Ovary (tissue), 9 donors: ENCODE measurements around the gene TMEM54. TPM values are rescaled to one million over a fixed set of nuclear protein-coding genes. Genes with fewer than 3 reads are reported as not detected.

Experiments
- DNase-seq, 5 donors: peaks; one replicate each; pipeline ENCODE4 v3.0.0-alpha.2; 2019 to 2020
- H3K27ac ChIP-seq, 2 donors: fragments of 200-600 bp; one replicate each; pipeline versions ENCODE4 v1.5.1 to v1.8.0; 2019 to 2022
- H3K27me3 ChIP-seq: fragments of 200-600 bp; one replicate; pipeline ENCODE4 v1.8.0; 2022
- H3K36me3 ChIP-seq: fragments of 200-600 bp; sonication (generic); one replicate; pipeline ENCODE4 v1.5.1; 2019
- H3K4me1 ChIP-seq: one replicate; pipeline ENCODE4 v1.8.1; 2013; ENCODE audit warnings: mild to moderate bottlenecking, moderate library complexity; ENCODE audit not compliant: insufficient read depth
- H3K4me3 ChIP-seq: fragments of 200-600 bp; sonication (generic); one replicate; pipeline ENCODE4 v1.5.1; 2017
- H3K9me3 ChIP-seq, 2 donors: fragments of 200-600 bp in 1 of 2; sonication (generic) in 1 of 2; one replicate each; pipeline versions ENCODE4 v1.5.1 to v1.8.1; 2013 to 2019; ENCODE audit warnings: mild to moderate bottlenecking in 1 of 2, moderate library complexity in 1 of 2
- EP300 ChIP-seq: sonication (generic); formaldehyde crosslinking; IDR thresholded peaks from one replicate; pipeline ENCODE4 v1.6.1; 2017; ENCODE audit warnings: antibody characterized with exemption
- POLR2A ChIP-seq: fragments of 450-650 bp; IDR thresholded peaks from one replicate; pipeline ENCODE4 v1.6.1; 2017; ENCODE audit warnings: antibody characterized with exemption, mild to moderate bottlenecking, moderate library complexity
- WGBS, 3 donors: extraction: QIAGEN DNeasy Blood & Tissue Kit in 1 of 3; methylation state at CpG; one replicate each; pipeline versions ENCODE4 v1.1.5 to v1.1.7; 2013 to 2017; 5-methylcytosine and 5-hydroxymethylcytosine counted together
- intact Hi-C, 4 donors: fragments of 100-400 bp; cut with DNase I; formaldehyde crosslinking; loops; one replicate each; pipeline versions ENCODE4 v1.11.0 to v1.15.1; 2022 to 2023
- polyA plus RNA-seq, 2 donors: library from polyadenylated mRNA; stranded (reverse); fragments of 200-250 nt in 1 of 2; fragments of 350-450 nt in 1 of 2; fragmentation: Illumina TruSeq in 1 of 2; extraction: RNeasy Lipid Tissue Mini Kit (QIAGEN cat#74804) in 1 of 2; gene quantifications; one replicate each; pipeline ENCODE4 v1.2.3, GENCODE V29; 2013 to 2014
- total RNA-seq, 7 donors: library from RNA; depleted of rRNA in 2 of 7; stranded (reverse); fragments of >200 nt in 2 of 7; fragmentation: NEBNext Ultra II Directional in 3 of 7; extraction: Animal tissue kit (Norgen Biotek cat#: 25700) in 3 of 7; gene quantifications; one replicate each; pipeline versions ENCODE4 v1.1.0 to v1.2.4, GENCODE V29; 2016 to 2023
- TF ChIP-seq, protein P1 (sequence below), 3 donors: fragments of 450-650 bp in 2 of 3; fragments of 200-600 bp in 1 of 3; IDR thresholded peaks; one replicate each; pipeline versions ENCODE4 v1.5.1 to v1.8.0; 2016 to 2022; ENCODE audit warnings: antibody characterized with exemption in 3 of 3, mild to moderate bottlenecking in 1 of 3
- donor health status: DM: no; HTN: no; CAD: no; lungs with moderate emphysema.
- donor health status: DM: no; HTN: no; CAD: no.
- donor health status: Bipolar disorder and iron deficiency.
- donor health status: DM: yes; HTN: yes; CAD: no.
- donor health status: DM: no; HTN: no; CAD: no.
- donor health status: DM: yes; HTN: yes; CAD: no.

Gene TMEM54
- total and polyA plus RNA-seq, 9 donors: 0.85 to 64.0 (median 23.3) TPM

DNA sequence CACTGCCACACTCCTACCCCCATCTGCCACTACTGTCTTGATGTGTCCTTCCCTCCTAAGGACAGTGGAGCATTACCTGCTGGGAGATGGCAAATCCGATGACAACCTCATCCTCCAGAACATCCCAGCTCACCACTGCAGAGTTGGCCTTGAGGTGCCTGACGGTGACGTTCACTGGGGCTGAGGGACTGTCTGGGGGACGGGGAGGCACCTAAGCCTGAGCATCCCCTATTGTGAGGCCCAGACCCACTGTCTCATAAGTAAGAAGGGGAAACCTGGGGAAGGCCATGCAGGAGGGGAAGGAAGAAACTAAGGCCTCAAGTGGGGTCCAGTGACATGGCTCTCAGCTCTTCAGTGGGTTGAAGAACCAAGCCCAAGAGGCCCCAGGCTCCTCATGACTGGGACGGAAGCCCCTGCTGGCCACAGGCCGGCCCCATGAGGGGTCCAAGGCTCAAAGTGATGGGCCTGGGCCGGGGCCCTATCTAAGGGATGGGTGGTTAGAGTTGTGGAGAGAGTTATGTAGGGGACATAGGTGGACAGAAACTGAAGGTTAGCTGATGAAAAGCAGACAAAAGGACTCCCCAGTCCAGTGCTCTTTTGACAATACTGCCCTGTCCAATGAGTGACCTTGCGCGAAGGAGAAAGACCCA, 32.3 kb downstream of the TMEM54 start:
- no peaks in the 10 kb centered on the region for H3K27me3 ChIP-seq
- intact Hi-C loops: no loop called here
- no peak overlapping the region for H3K27ac ChIP-seq
- H3K4me1 ChIP-seq: peaks cover 6% of the 10 kb centered on the region
- TF ChIP-seq, protein P1, sequence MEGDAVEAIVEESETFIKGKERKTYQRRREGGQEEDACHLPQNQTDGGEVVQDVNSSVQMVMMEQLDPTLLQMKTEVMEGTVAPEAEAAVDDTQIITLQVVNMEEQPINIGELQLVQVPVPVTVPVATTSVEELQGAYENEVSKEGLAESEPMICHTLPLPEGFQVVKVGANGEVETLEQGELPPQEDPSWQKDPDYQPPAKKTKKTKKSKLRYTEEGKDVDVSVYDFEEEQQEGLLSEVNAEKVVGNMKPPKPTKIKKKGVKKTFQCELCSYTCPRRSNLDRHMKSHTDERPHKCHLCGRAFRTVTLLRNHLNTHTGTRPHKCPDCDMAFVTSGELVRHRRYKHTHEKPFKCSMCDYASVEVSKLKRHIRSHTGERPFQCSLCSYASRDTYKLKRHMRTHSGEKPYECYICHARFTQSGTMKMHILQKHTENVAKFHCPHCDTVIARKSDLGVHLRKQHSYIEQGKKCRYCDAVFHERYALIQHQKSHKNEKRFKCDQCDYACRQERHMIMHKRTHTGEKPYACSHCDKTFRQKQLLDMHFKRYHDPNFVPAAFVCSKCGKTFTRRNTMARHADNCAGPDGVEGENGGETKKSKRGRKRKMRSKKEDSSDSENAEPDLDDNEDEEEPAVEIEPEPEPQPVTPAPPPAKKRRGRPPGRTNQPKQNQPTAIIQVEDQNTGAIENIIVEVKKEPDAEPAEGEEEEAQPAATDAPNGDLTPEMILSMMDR (IDR thresholded peaks at IDR 0.05): no peak
- TF ChIP-seq POLR2A (no peak), EP300 (no peak)
- WGBS, 3 donors: 91 to 94% (median 94%) methylated on average over 9 of the region's 9 CpGs
- DNase-seq: no peak
- H3K36me3 ChIP-seq: no peaks in the 10 kb centered on the region
- H3K4me3 ChIP-seq: no peak overlapping the region
- no peaks in the 10 kb centered on the region for H3K9me3 ChIP-seq

GRCh38 chr1:32868085-32868484, 33.1 kb downstream of the TMEM54 start:
- Histone ChIP-seq H3K4me3 (no peak overlapping the region), H3K27me3 (no peaks in the 10 kb centered on the region), H3K27ac (no peak overlapping the region), H3K4me1 (peaks cover 6% of the 10 kb centered on the region), H3K9me3 (no peaks in the 10 kb centered on the region), H3K36me3 (no peaks in the 10 kb centered on the region)
- intact Hi-C loops: no loop called here
- DNase-seq: no peak
- 90% methylated on average over 13 of the region's 13 CpGs for WGBS, 3 donors
- TF ChIP-seq, protein P1 (IDR thresholded peaks at IDR 0.05): no peak
- TF ChIP-seq POLR2A (no peak), EP300 (no peak)

DNA sequence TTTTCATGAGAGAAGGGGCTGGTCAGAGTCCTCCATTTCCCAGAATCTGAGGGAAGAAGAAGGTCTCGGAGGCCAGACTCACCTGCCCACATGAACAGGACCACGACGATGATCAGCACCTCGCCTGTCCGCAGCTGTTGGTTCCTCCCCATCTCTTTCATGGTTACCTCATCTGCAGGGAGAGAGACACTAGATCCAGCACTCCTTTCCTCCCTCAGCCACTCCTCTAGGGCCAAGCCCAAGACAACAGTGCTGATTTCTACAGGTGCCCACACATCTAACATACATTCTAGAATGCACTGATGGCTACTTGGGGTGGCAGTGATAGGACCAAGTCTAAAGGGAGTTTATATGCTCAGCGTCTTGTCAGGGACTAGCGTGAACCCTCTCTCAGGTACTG, 33.5 kb downstream of the TMEM54 start:
- no peak for TF ChIP-seq EP300
- no peak for TF ChIP-seq POLR2A
- TF ChIP-seq, protein P1 (IDR thresholded peaks at IDR 0.05): no peak
- Histone ChIP-seq H3K4me1 (peaks cover 6% of the 10 kb centered on the region), H3K4me3 (no peak overlapping the region), H3K27ac (no peak overlapping the region), H3K27me3 (no peaks in the 10 kb centered on the region), H3K9me3 (no peaks in the 10 kb centered on the region), H3K36me3 (no peaks in the 10 kb centered on the region)
- WGBS, 3 donors: 91 to 94% (median 92%) methylated on average over 7 of the region's 7 CpGs
- intact Hi-C loops: no loop called here
- no peak for DNase-seq

DNA sequence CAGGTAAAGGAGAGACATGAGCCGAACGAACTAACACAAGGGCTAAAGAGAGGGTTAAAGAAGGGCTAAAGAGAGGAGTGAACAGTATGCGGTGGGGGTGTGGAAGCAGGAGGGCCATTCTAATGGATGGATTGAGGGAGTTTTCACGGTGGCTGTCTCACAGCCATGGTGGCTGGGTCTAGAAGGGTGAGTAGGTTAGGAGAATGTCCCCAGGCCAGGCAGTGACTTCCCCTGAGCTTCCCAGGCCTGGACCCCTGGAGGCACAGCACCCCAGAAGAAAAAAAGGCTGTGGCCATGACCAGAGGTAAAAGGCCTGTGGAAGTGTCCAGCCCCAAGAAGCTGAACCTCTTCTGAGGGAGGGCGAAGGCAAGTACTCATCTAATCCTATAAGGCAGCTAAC, 34.0 kb downstream of the TMEM54 start:
- Histone ChIP-seq H3K27ac (no peak overlapping the region), H3K27me3 (no peaks in the 10 kb centered on the region), H3K4me1 (peaks cover 6% of the 10 kb centered on the region), H3K36me3 (no peaks in the 10 kb centered on the region), H3K9me3 (no peaks in the 10 kb centered on the region), H3K4me3 (no peak overlapping the region)
- intact Hi-C loops: no loop called here
- 83 to 93% (median 88%) methylated on average over 5 of the region's 5 CpGs for WGBS, 3 donors
- no peak for TF ChIP-seq POLR2A
- TF ChIP-seq, protein P1 (IDR thresholded peaks at IDR 0.05): no peak
- no peak for TF ChIP-seq EP300
- no peak for DNase-seq
